Endothelial cell of umbilical vein (primary cell): ENCODE data around the gene TENT5C.

ENCODE experiments used
- CTCF ChIP-seq, 2 donors: IDR thresholded peaks; 1 replicate in 1 of 2; 2 replicates in 1 of 2; pipeline ENCODE4 v1.5.1; 2011; ENCODE audit warnings: low read length in 2 of 2, mild to moderate bottlenecking in 2 of 2, moderate library complexity in 2 of 2, control low read depth in 1 of 2, inconsistent platforms in 1 of 2, low read depth in 1 of 2; ENCODE audit not compliant: insufficient read depth in 1 of 2; ENCODE audit errors: extremely low read depth in 1 of 2
- POLR2A ChIP-seq: IDR thresholded peaks from 2 replicates; pipeline ENCODE4 v1.6.1; 2012; ENCODE audit warnings: low read depth, mild to moderate bottlenecking, control low read depth, low read length

DNA sequence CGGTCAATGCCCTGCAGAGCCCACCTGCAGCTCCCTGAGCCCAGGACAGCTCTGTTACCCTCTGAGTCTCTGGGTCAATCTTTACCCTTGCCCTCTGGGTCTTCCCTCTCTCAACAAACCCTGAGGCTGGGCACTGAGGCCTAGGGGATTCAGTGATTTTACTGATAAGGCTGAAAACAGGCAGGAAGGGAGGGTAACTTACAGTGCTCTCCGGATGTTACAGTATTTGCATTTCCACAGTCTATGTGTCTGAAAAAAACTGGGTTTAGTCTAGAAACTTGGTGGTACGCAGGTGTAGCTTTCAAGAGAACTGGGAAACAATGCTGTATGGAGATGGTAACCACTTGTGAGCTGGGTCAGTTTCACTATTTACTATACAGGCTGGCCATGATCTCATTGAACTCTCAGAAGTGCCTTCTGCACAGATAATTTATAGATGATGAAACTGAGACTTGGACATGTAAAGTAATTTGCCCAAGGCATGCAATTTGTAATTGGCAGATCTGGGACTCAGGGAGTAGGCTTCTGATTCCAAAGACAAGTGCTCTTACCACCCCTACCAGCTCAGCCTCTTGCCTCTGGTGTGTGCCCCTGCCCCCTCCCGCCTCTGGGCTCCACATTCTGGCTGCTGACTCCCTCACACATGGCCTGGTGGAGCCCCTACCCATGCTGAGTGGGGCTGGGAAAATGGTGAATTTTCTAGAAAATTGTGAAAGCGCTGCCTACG is 48.8 kb downstream of the TENT5C start:
- TF ChIP-seq CTCF (IDR thresholded peaks at IDR 0.05; ENCODE audit: extremely low read depth in 1 of 2, insufficient read depth in 1 of 2, low read depth in 1 of 2, low read length in 2 of 2), result no peak
- TF ChIP-seq POLR2A, result no peak
